A673 (cell line): ENCODE data around the gene ME2.

ENCODE experiments used
- CTCF ChIP-seq: fragments of 300-800, 200-600 bp; sonication (generic); conservative IDR thresholded peaks from 2 replicates; pipeline ENCODE4 v1.5.1; 2017; ENCODE audit warnings: low read depth, mild to moderate bottlenecking, antibody characterized with exemption, low read length, moderate library complexity, mixed read lengths
- EZH2 ChIP-seq: fragments of 200-600 bp; sonication (generic); IDR thresholded peaks from 2 replicates; pipeline ENCODE4 v1.6.1; 2017; ENCODE audit warnings: borderline replicate concordance, low read depth, mild to moderate bottlenecking, mixed read lengths, antibody characterized with exemption, low read length; ENCODE audit not compliant: poor library complexity, severe bottlenecking

GRCh38 chr18:50935493-50936191 is 56.7 kb downstream of the ME2 start:
- TF ChIP-seq CTCF (no peak), EZH2 (no peak)
